Stimulated activated CD8-positive, alpha-beta memory T cell treated with anti-CD3 and anti-CD28 coated beads, Interleukin-7, amount 100 ng/mL, for 1 hour (primary cell): ENCODE data around the gene POLR3B.

Source experiments
- DNase-seq, 2 donors: peaks; one replicate each; pipeline ENCODE4 v3.0.0-alpha.2; 2020; ENCODE audit warnings: low read depth in 2 of 2

POLR3B gene

DNA sequence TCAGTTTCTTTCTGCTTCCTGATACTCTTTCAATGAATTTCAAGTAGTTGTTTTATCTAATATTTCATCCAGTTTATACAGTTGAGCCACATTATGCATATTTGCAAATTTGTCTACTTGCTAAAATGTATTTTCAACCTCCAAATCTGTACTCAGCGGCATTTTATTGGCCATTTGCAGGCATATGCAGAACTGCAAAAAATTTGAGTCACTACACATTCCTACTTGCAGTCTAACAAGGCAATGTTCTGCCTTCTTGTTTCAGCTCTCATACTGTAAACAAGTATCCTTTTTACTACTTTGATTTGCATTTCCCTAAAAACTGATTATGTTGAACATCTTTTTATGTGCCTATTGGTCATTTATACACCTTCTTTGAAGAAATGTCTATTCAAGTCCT lies 55.0 kb downstream of the POLR3B start:
- DNase-seq: no peak

DNA sequence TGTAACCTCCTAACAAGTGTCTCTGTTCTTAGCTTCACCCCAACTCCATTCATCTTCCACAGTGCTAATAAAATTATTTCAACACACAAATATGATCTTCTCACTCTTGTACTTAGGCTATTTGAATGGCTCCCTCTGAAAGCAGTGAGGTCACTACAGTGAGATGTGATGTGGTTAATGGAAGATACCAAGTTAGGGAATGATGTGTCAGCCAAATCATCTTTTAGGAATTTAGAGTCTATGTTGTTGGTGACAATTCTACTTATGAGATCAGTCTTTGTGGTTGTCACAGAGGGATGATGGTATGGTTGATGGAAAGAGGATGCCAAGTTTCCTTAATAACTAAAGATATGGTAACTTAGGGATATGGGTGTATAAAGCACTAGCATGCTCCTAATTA lies 57.6 kb downstream of the POLR3B start:
- no peak for DNase-seq

DNA sequence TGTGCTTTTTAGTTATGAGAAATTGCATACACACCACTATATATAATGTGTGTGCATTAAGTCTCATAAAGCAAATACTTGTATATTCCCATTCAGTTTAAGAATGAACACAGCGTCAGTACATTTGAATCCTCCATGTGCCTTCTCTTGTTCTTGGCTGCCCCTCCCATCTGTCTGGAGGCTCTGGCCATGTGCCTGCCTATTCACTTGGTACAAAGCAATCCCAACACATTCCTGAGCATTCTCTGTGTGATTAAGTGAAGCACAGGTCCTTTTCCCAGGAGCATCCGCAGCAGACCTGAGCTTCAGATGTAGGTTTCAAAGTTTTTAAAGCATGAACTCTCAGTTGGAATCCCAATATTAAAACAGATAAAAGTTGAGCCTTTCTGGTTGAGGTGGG lies 58.7 kb downstream of the POLR3B start:
- DNase-seq: no peak

DNA sequence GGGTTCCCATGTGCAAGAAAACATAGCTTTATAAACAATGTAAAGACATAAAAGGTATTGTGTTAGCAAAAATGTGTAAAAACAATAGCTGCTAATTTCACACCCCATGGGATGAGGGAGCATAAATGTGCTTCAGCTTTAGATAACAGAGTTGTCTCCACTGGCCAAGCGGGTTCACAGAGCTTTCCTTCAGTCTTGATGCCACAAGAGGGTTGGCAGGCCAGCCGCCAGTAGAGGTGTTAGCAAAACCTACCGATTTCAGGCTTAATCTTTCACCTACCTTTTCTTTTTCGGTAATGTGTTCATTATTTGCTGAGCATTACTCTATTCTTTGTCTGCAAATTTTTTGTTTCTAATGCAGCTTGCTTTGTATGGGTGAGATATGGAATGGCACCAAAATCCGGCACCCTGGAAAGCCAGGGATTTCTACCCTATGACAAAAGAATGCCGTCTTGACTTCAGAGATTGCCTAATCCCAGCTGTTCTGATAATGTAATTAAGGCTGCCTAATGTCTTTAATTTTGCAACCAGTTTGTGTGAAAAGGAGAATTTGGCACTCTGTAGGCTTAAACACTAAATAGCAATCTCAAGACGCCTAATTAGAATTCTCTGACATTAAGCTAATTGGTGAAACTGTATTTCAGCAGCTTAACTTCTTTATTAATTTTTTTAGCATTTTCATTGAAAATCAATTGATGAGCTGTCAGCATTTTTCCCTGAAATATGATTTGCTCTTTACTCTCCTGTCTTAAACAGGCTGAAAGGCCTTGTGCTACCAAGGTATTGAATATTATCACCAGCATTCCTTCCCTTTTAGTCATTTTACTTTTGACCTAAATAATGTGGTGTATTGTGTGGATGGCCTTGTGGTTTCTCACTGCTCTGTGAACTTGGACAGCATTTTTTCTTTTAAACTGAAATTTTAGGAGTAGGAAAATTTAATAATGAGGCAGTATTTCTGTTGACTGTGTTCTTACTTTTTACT lies 60.7 kb downstream of the POLR3B start:
- DNase-seq: no peak

DNA sequence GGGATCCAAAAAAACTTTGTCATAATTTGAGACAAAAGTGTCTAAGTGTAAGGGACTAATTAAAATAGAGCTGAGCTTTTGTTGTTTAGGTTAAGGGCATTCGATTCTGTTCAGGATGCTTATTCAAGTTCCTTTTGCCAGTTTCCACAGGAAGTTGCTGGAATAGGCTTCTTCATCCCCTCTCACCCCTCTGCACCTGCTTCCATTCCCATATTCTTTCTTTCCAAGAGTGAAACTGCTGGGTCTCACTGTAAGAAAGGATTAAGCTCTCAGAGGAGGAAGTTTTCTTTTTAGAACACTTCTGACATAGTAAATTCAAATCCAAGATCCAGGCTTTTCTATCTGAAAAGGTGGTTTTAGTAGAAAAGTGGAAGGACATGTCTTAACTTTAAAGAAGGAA lies 61.4 kb downstream of the POLR3B start:
- no peak for DNase-seq

DNA sequence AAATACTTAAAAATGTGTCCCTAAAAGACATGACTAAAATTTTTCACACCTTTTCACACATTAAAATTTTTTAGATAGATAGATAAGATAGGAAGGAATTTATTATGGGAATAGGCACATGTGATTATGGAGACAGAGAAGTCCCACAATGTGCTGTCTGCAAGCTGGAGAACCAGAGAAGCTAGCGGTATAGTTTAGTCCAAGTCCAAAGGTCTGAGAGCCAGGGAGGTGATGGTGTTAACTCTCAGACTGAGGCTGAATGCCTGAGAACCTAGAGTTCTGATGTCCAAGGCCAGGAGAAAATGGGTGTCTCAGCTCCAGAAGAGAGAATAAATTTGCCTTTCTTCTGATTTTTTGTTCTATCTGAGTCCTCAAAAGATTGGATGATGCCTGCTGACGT lies 65.7 kb downstream of the POLR3B start:
- no peak for DNase-seq

- no peak for DNase-seq
Observed at GRCh38 chr12:106425061-106425702, 67.6 kb downstream of the POLR3B start.

DNA sequence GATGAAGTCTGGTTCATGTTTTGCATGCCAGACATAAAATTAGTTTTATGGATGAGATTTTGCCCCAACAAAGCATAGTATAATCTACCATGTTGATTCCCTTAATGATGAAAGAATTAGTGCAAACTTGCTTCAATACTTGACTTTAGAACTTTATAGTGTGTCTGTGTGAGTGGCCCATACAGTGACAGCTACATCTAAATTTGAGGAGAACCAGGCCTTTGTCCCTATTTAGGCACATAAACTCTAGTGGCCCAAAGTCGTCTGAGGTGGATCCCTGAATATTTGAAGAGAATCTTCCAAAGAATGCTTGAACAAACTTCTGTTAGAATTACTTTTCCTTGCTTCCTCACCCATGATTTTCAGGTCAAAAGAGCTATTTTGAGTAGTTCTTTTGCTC lies 70.4 kb downstream of the POLR3B start:
- DNase-seq: no peak

DNA sequence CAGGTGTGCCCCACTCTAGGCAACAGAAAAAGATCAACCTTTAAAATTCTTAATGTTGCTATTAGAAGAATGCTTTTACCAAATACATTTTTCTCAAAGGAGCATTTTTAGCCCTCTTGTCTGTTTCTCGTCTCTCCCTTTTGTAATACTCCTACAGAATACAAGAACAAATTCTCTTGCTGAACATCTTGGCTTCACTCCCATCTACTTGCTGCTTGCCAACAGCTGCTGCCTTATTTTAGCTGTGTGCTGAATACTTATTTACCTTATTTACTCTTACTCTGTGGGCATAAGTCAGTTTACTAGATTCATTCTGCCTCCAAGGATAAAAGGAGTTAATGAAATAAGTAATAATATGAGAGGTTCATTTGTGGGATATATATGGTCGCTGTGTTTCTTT lies 70.8 kb downstream of the POLR3B start:
- no peak for DNase-seq

GRCh38 chr12:106429043-106429552 lies 71.5 kb downstream of the POLR3B start:
- no peak for DNase-seq

DNA sequence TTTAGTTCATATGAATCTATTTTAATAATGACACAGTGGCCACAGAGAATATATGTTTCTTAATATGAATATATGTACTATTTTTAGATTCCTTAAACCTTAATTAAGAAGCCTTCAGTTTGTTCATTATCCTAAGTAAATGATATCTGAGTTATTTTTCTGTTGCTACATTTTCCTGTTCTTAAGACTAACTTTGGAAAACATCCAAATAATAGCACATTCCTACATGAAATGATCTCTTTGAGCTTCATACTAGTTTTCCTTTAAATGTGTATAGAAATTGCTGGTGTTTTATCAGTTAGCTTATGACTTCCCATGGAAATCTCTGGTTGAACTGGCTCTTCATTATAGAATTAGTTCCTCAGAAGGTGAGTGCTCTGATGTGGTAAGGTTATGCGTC lies 72.1 kb downstream of the POLR3B start:
- no peak for DNase-seq

GRCh38 chr12:106431839-106432411 lies 74.4 kb downstream of the POLR3B start:
- DNase-seq: no peak

DNA sequence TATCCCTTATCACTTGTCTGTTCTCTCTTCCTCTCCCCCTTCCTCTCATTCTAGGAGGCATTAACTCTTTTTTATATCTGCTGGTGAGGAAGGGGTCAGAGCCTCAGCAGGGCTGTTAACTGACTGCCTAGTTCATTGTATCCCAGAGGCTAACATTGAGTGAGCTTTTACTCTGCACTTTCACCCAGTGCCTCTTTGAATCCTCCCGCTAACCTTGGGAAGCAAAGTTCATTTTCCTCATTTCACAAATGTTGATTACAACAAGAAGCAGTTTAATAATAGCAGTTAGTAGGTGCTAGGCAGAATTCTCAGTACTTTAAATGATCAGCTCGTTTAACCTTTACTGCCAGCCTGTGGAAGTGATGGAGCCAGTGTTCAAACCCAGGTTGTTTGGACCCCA lies 75.5 kb downstream of the POLR3B start:
- DNase-seq: no peak

DNA sequence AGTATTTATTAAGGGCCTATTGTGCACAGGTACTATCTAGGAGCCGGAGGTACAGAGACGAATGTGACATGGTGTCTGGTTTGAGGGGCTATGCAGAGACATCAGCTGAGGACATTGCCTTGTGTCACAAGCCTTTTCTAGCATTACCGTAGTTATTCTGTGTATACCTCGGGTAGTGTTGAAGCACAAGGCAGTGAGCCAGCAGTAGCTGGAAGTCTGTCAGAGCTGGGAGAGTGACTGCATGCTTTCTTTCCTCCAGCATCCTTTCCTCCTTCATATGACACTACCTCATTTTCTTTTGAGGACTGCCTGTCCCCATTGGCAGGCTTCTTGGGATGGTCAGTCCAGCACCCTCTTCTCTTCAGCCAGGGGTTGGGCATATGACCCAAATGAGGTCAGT lies 77.0 kb downstream of the POLR3B start:
- no peak for DNase-seq

DNA sequence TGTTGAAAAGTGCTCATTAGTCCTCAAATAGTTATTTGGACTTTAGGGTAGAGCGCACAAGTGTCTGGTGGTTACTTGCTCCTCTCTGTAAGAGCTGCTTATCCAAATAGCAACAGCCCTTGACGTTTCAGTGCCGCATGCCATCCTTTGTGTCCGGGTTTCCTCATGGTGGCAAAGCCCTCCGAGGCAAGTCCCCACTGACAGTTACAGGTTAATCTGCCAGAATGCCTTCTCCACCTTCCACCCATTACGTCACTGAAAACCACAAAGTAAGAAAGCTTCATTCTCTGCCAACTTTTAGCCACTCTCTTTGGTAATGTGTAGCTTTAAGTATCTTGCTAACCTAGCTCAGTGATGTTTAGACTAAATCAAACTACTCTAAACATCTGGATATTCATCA lies 78.6 kb downstream of the POLR3B start:
- DNase-seq: no peak

GRCh38 chr12:106442575-106442974 lies 85.0 kb downstream of the POLR3B start:
- DNase-seq: no peak

DNA sequence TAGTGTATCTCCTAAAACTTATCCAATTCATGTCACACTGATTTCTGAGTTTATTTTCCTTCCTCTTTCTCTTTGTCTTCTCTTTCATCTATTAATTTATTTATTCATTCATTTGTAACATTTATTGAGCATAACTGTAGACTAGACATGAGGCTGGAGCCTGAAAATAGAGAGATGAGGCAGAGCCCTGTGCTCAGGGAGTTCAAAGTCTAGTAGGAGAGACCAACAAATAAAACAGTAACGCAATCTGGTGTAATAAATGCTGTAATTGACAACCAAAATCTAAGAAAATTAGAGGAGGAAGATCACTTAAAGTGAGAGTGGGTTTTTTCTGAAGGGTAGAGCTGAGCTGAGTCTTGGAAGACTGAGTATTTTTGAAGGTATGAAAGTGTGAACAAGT lies 87.5 kb downstream of the POLR3B start:
- no peak for DNase-seq

- DNase-seq: no peak
Observed at GRCh38 chr12:106445959-106446358, 88.4 kb downstream of the POLR3B start.

GRCh38 chr12:106446419-106447092 lies 89.0 kb downstream of the POLR3B start:
- DNase-seq: no peak

DNA sequence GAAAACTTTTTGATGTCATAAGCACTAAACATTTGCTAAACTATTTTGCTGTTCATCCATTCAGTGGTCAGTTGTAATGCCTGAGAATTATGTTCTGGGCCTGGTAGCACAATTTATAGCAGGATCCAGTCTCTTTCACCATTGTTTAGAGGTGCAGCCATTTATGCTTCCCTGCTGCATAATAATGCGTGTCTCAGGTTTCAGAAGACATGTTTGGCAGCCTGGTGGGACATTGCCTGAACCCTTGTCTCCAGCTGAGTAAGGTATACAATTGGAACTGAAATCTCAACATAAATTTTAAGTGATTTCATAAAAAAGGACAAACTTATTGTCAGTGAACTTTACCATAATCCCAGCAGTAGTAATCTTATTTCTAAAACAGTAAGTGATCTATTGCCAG lies 94.8 kb downstream of the POLR3B start:
- no peak for DNase-seq

GRCh38 chr12:106455111-106455510 lies 97.6 kb downstream of the POLR3B start:
- DNase-seq: no peak

GRCh38 chr12:106459124-106459523 lies 101.6 kb downstream of the POLR3B start:
- DNase-seq: no peak
